Vagina (tissue), 2 donors: ENCODE measurements around the gene MFSD12. TPM values are rescaled to one million over a fixed set of nuclear protein-coding genes. Genes with fewer than 3 reads are reported as not detected.
"Not testable (repeated sequence)": the region's sequence is repeated elsewhere in the genome, so short reads cannot be mapped to it uniquely, and the experiment has no call there.

Experiments
- DNase-seq, 2 donors: peaks; one replicate each; pipeline ENCODE4 v3.0.0-alpha.2; 2017; ENCODE audit errors: extremely low spot score in 2 of 2
- H3K27ac ChIP-seq: fragments of 200-600 bp; sonication (generic); one replicate; pipeline ENCODE4 v1.5.1; 2019
- H3K27me3 ChIP-seq: fragments of 200-600 bp; sonication (generic); one replicate; pipeline ENCODE4 v1.5.1; 2019
- H3K36me3 ChIP-seq, 2 donors: fragments of 200-600 bp; sonication (generic); one replicate each; pipeline ENCODE4 v1.5.1; 2017 to 2019
- H3K4me1 ChIP-seq: fragments of 200-600 bp; sonication (generic); one replicate; pipeline ENCODE4 v1.5.1; 2019
- H3K4me3 ChIP-seq, 2 donors: fragments of 200-600 bp; sonication (generic); 1 replicate in 1 of 2; 2 replicates in 1 of 2; pipeline ENCODE4 v1.5.1; 2016 to 2019
- H3K9me3 ChIP-seq: fragments of 200-600 bp; sonication (generic); one replicate; pipeline ENCODE4 v1.5.1; 2019
- CTCF ChIP-seq, 3 experiments: fragments of 450-650 bp in 2 of 3; fragments of 200-600 bp in 1 of 3; sonication (generic) in 1 of 3; IDR thresholded peaks; one replicate each; pipeline ENCODE4 v1.5.1; 2017 to 2019; ENCODE audit warnings: antibody characterized with exemption in 3 of 3, mild to moderate bottlenecking in 2 of 3, moderate library complexity in 2 of 3
- POLR2A ChIP-seq, 2 donors: fragments of 450-650 bp; IDR thresholded peaks; one replicate each; pipeline ENCODE4 v1.6.1; 2017; ENCODE audit warnings: antibody characterized with exemption in 2 of 2, mild to moderate bottlenecking in 2 of 2, moderate library complexity in 2 of 2
- POLR2AphosphoS5 ChIP-seq, 2 donors: sonication (generic); formaldehyde crosslinking; IDR thresholded peaks; one replicate each; pipeline ENCODE4 v1.9.0; 2017; ENCODE audit warnings: antibody characterized with exemption in 2 of 2, mild to moderate bottlenecking in 2 of 2, low read depth in 1 of 2; ENCODE audit not compliant: insufficient read depth in 1 of 2
- intact Hi-C: fragments of 100-400 bp; cut with DNase I; formaldehyde crosslinking; loops from one replicate; pipeline ENCODE4 v1.15.1; 2023
- total RNA-seq: library from RNA; depleted of rRNA; stranded (reverse); fragments of >200 nt; gene quantifications from one replicate; pipeline ENCODE4 v1.2.3, GENCODE V29; 2016

The MFSD12 gene
- total RNA-seq, 1 donor from 2014 or later, result 48.4 TPM

GRCh38 chr19:3570606-3571011 is 13.2 kb upstream of the MFSD12 start:
- DNase-seq, result no peak
- H3K9me3 ChIP-seq, result no peaks in the 10 kb centered on the region
- H3K36me3 ChIP-seq, result no peaks in the 10 kb centered on the region
- TF ChIP-seq POLR2A (IDR thresholded peaks at IDR 0.05), result no peak
- TF ChIP-seq CTCF (IDR thresholded peaks at IDR 0.05), result no peak
- no peak overlapping the region for H3K4me3 ChIP-seq
- peaks cover 22% of the 10 kb centered on the region for H3K4me1 ChIP-seq
- intact Hi-C loops, result no loop called here
- H3K27me3 ChIP-seq, result no peaks in the 10 kb centered on the region
- H3K27ac ChIP-seq, result no peak overlapping the region

- H3K36me3 ChIP-seq, H3K27ac ChIP-seq, H3K27me3 ChIP-seq, DNase-seq, intact Hi-C loops, H3K4me3 ChIP-seq, H3K9me3 ChIP-seq: not testable (repeated sequence)
- peaks cover 22% of the 10 kb centered on the region for H3K4me1 ChIP-seq
Observed at GRCh38 chr19:3570042-3570441, 12.7 kb upstream of the MFSD12 start.

- no peak for DNase-seq
- TF ChIP-seq CTCF (IDR thresholded peaks at IDR 0.05), result no peak
- TF ChIP-seq POLR2AphosphoS5 (IDR thresholded peaks at IDR 0.05; ENCODE audit: insufficient read depth in 1 of 2, low read depth in 1 of 2), result no peak
- no peak for TF ChIP-seq POLR2A (IDR thresholded peaks at IDR 0.05)
- Histone ChIP-seq H3K9me3 (no peaks in the 10 kb centered on the region), H3K36me3 (no peaks in the 10 kb centered on the region), H3K4me1 (no peaks in the 10 kb centered on the region), H3K4me3 (no peak overlapping the region), H3K27me3 (no peaks in the 10 kb centered on the region), H3K27ac (no peak overlapping the region)
- intact Hi-C loops, result no loop called here
Observed at GRCh38 chr19:3565139-3565538, 7.8 kb upstream of the MFSD12 start.

GRCh38 chr19:3563709-3564524 is 6.5 kb upstream of the MFSD12 start:
- no peaks in the 10 kb centered on the region for H3K9me3 ChIP-seq
- TF ChIP-seq CTCF (IDR thresholded peaks at IDR 0.05) (no peak), POLR2A (IDR thresholded peaks at IDR 0.05) (no peak), POLR2AphosphoS5 (IDR thresholded peaks at IDR 0.05; ENCODE audit: insufficient read depth in 1 of 2, low read depth in 1 of 2) (no peak)
- H3K4me3 ChIP-seq, result no peak overlapping the region
- DNase-seq, result no peak
- H3K36me3 ChIP-seq, result no peaks in the 10 kb centered on the region
- H3K27me3 ChIP-seq, result no peaks in the 10 kb centered on the region
- intact Hi-C loops, result no loop called here
- H3K27ac ChIP-seq, result no peak overlapping the region
- H3K4me1 ChIP-seq, result no peaks in the 10 kb centered on the region

GRCh38 chr19:3556978-3557460 is 367 bp downstream of the MFSD12 start:
- intact Hi-C loops, result no loop called here
- DNase-seq, result no peak
- H3K9me3 ChIP-seq, result no peaks in the 10 kb centered on the region
- H3K27me3 ChIP-seq, result no peaks in the 10 kb centered on the region
- peak overlapping the region; percentile 42 for H3K27ac ChIP-seq
- TF ChIP-seq POLR2A (IDR thresholded peaks at IDR 0.05) (no peak), POLR2AphosphoS5 (IDR thresholded peaks at IDR 0.05; ENCODE audit: insufficient read depth in 1 of 2, low read depth in 1 of 2) (no peak), CTCF (IDR thresholded peaks at IDR 0.05) (no peak)
- no peaks in the 10 kb centered on the region for H3K36me3 ChIP-seq
- peaks cover 49% of the 10 kb centered on the region for H3K4me1 ChIP-seq
- peak overlapping the region; percentile 63 to 99 for H3K4me3 ChIP-seq
